Smooth muscle cell (in vitro differentiated cells): ENCODE measurements around the gene ST6GALNAC6. TPM values are rescaled to one million over a fixed set of nuclear protein-coding genes. Genes with fewer than 3 reads are reported as not detected.
"Not testable (repeated sequence)": the region's sequence is repeated elsewhere in the genome, so short reads cannot be mapped to it uniquely, and the experiment has no call there.

Experiments used
- DNase-seq: peaks from one replicate; lab custom pipeline; 2025; ENCODE audit not compliant: unreplicated experiment; lab: John Stamatoyannopoulos, UW
- H2AFZ ChIP-seq: fragments of 200-600 bp; sonication (generic); 2 replicates; pipeline ENCODE4 v1.6.0; 2016; ENCODE audit warnings: antibody characterized with exemption, low read depth, mild to moderate bottlenecking
- H3F3A ChIP-seq: fragments of 200-600 bp; sonication (generic); 2 replicates; pipeline ENCODE4 v1.6.0; 2017; ENCODE audit warnings: antibody characterized with exemption, low read depth
- H3K27ac ChIP-seq: fragments of 200-600 bp; sonication (generic); 2 replicates; pipeline ENCODE4 v1.5.1; 2016; ENCODE audit warnings: low read depth, mild to moderate bottlenecking
- H3K27me3 ChIP-seq: fragments of 200-600 bp; sonication (generic); 2 replicates; pipeline ENCODE4 v1.6.1; 2016; ENCODE audit warnings: low read depth, mild to moderate bottlenecking
- H3K36me3 ChIP-seq: fragments of 200-600 bp; sonication (generic); 2 replicates; pipeline ENCODE4 v1.5.1; 2016; ENCODE audit warnings: low read depth
- H3K4me1 ChIP-seq: fragments of 200-600 bp; sonication (generic); 2 replicates; pipeline ENCODE4 v1.5.1; 2016; ENCODE audit warnings: low read depth
- H3K4me2 ChIP-seq: fragments of 200-600 bp; sonication (generic); 2 replicates; pipeline ENCODE4 v1.6.0; 2016; ENCODE audit warnings: mild to moderate bottlenecking
- H3K4me3 ChIP-seq: fragments of 200-600 bp; sonication (generic); 2 replicates; pipeline ENCODE4 v1.5.1; 2016; ENCODE audit warnings: mild to moderate bottlenecking
- H3K79me2 ChIP-seq: fragments of 200-600 bp; sonication (generic); 2 replicates; pipeline ENCODE4 v1.6.0; 2016; ENCODE audit warnings: low read depth, mild to moderate bottlenecking
- H3K9ac ChIP-seq: fragments of 200-600 bp; sonication (generic); 2 replicates; pipeline ENCODE4 v1.6.0; 2016; ENCODE audit warnings: low read depth
- H3K9me3 ChIP-seq: fragments of 200-600 bp; sonication (generic); replicated peaks from 2 replicates; pipeline ENCODE4 v1.5.1; 2016; ENCODE audit warnings: low read depth
- H4K20me1 ChIP-seq: fragments of 200-600 bp; sonication (generic); 2 replicates; pipeline ENCODE4 v1.6.0; 2016; ENCODE audit warnings: low read depth
- WGBS: methylation state at CpG from one replicate; pipeline ENCODE4 v1.1.7; 2016; ENCODE audit warnings: low lambda C conversion rate; 5-methylcytosine and 5-hydroxymethylcytosine counted together
- polyA plus RNA-seq: library from polyadenylated mRNA; unstranded; fragments of >200 nt; fragmentation: Nextera tagmentation; extraction: Ambion mirVana; gene quantifications from 2 replicates; pipeline ENCODE4 v1.2.1, GENCODE V29; 2016
- total RNA-seq: library from RNA; depleted of rRNA; stranded (reverse); fragments of >200 nt; gene quantifications from 2 replicates; pipeline ENCODE4 v1.2.3, GENCODE V29; 2014
- TF ChIP-seq, protein P1 (sequence below): fragments of 200-600 bp; sonication (generic); IDR thresholded peaks from 2 replicates; pipeline ENCODE4 v1.5.1; 2017; ENCODE audit warnings: borderline replicate concordance, mild to moderate bottlenecking, antibody characterized with exemption; ENCODE audit not compliant: insufficient read depth, poor library complexity, severe bottlenecking

Gene ST6GALNAC6
- total and polyA plus RNA-seq, 2 experiments from 2014 or later, result 36.4 to 65.8 TPM

GRCh38 chr9:127841087-127841835 is 58.1 kb downstream of the ST6GALNAC6 start:
- no peak for DNase-seq
- H3K4me2 ChIP-seq, result no peak overlapping the region
- no peaks in the 10 kb centered on the region for H3K27me3 ChIP-seq
- H3K9me3 ChIP-seq, result no peaks in the 10 kb centered on the region
- H3K4me1 ChIP-seq, result peaks cover 9% of the 10 kb centered on the region
- no peak overlapping the region for H3K4me3 ChIP-seq
- no peaks in the 10 kb centered on the region for H4K20me1 ChIP-seq
- no peaks in the 10 kb centered on the region for H3K79me2 ChIP-seq
- TF ChIP-seq, protein P1, sequence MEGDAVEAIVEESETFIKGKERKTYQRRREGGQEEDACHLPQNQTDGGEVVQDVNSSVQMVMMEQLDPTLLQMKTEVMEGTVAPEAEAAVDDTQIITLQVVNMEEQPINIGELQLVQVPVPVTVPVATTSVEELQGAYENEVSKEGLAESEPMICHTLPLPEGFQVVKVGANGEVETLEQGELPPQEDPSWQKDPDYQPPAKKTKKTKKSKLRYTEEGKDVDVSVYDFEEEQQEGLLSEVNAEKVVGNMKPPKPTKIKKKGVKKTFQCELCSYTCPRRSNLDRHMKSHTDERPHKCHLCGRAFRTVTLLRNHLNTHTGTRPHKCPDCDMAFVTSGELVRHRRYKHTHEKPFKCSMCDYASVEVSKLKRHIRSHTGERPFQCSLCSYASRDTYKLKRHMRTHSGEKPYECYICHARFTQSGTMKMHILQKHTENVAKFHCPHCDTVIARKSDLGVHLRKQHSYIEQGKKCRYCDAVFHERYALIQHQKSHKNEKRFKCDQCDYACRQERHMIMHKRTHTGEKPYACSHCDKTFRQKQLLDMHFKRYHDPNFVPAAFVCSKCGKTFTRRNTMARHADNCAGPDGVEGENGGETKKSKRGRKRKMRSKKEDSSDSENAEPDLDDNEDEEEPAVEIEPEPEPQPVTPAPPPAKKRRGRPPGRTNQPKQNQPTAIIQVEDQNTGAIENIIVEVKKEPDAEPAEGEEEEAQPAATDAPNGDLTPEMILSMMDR, result no peak
- WGBS, result 95% methylated on average over 15 of the region's 15 CpGs
- no peaks in the 10 kb centered on the region for H3K36me3 ChIP-seq
- no peak overlapping the region for H3K9ac ChIP-seq
- H2AFZ ChIP-seq, result no peak overlapping the region
- H3K27ac ChIP-seq, result no peak overlapping the region
- H3F3A ChIP-seq, result peaks cover 6% of the 10 kb centered on the region

DNA sequence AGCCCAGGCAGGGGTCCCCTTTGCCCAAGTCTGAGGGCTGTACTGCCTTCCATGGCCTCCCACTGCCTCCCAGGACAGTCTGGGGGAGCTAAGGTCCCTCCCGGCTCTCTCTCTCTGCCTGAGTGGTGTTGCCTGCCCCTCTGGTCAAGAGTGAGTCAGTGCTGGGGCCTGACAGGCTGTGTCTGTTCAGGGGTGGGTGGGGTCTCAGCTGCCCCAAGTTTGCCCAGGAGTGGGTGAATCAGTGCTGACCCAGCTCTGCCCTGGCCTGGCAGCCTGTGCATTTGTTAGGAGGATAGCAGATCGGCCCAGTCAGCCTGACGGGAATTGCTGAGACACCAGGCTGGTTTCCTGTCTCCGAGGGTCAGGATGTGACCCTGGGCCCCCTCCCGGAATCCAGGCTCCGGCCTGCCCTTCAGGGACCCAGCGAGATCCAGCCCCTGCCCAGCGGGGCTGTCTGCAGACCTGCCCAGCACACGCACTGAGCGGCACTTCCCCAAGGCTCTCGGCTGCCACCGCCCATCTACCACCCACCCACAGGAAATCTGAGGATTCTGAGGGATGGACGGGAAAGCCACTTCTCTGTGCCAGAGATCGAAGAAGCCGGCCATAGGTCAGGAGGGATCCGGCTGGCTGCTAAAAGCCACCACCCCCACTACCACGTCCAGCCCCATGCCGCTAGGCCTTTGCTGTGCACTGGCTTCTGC is 60.9 kb downstream of the ST6GALNAC6 start:
- H3K36me3 ChIP-seq, result no peaks in the 10 kb centered on the region
- no peaks in the 10 kb centered on the region for H3K79me2 ChIP-seq
- no peaks in the 10 kb centered on the region for H3K9me3 ChIP-seq
- 17% methylated on average over 17 of the region's 18 CpGs for WGBS
- peaks cover 12% of the 10 kb centered on the region for H3K4me1 ChIP-seq
- peaks cover 10% of the 10 kb centered on the region for H3F3A ChIP-seq
- H3K27me3 ChIP-seq, result no peaks in the 10 kb centered on the region
- no peak overlapping the region for H3K4me3 ChIP-seq
- peak; percentile 53 for DNase-seq
- no peak overlapping the region for H2AFZ ChIP-seq
- H3K9ac ChIP-seq, result no peak overlapping the region
- peak overlapping the region; percentile 66 for H3K4me2 ChIP-seq
- peak overlapping the region; percentile 98 for H3K27ac ChIP-seq
- TF ChIP-seq, protein P1, result no peak
- H4K20me1 ChIP-seq, result no peaks in the 10 kb centered on the region

DNA sequence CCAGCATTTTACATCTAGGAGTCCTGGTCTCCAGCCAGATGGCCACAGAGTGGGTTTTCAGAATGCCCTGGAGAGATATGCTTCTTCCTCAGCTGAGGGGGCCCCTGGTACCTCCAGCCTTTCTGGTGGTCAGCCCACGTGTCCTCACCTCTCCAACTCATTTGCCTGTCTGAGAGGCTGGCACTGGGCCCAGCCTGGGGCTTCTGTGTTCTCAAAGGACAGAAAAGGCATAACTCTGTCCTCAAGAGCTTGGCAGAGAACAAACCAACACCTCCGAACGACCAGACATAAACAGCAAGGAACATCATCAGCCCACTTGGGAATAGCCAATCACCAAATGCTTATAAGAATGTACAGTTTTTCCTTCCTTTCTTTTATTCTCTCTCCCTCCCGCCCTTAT is 62.1 kb downstream of the ST6GALNAC6 start:
- Histone ChIP-seq H3K9me3 (no peaks in the 10 kb centered on the region), H3K4me2 (peak overlapping the region; percentile 66), H3K4me3 (no peak overlapping the region), H3K79me2 (no peaks in the 10 kb centered on the region), H3K9ac (no peak overlapping the region), H3K36me3 (no peaks in the 10 kb centered on the region), H3F3A (peaks cover 10% of the 10 kb centered on the region), H2AFZ (no peak overlapping the region), H3K27me3 (no peaks in the 10 kb centered on the region), H3K4me1 (peaks cover 12% of the 10 kb centered on the region), H3K27ac (peak overlapping the region; percentile 98), H4K20me1 (no peaks in the 10 kb centered on the region)
- no peak for DNase-seq
- 58% methylated on average over 4 of the region's 4 CpGs for WGBS
- TF ChIP-seq, protein P1, result no peak

- H3K4me1 ChIP-seq, result peaks cover 12% of the 10 kb centered on the region
- peak overlapping the region; percentile 71 for H3K4me2 ChIP-seq
- not testable (repeated sequence) for H3K27me3 ChIP-seq, H3K79me2 ChIP-seq, DNase-seq, H3K4me3 ChIP-seq, H4K20me1 ChIP-seq, H3K36me3 ChIP-seq, H3K9me3 ChIP-seq, H2AFZ ChIP-seq
- peak overlapping the region; percentile 98 for H3K27ac ChIP-seq
- H3K9ac ChIP-seq, result peak overlapping the region; percentile 88
- 66% methylated on average over 3 of the region's 3 CpGs for WGBS
- H3F3A ChIP-seq, result peaks cover 10% of the 10 kb centered on the region
These were observed 62.8 kb downstream of the ST6GALNAC6 start for GRCh38 chr9:127836561-127836960.
